Upper lobe of right lung (tissue), 1 donor: ENCODE measurements around the gene IL15. TPM values are rescaled to one million over a fixed set of nuclear protein-coding genes. Genes with fewer than 3 reads are reported as not detected.

ENCODE experiments used
- ATAC-seq: fragments of 200-7000 bp; cut with Tn5 transposase; one replicate; pipeline ENCODE4 v1.9.1; 2020; ENCODE audit warnings: mild to moderate bottlenecking, moderate library complexity
- DNase-seq: peaks from one replicate; pipeline ENCODE4 v3.0.0-alpha.2; 2020
- H3K27ac ChIP-seq: fragments of 200-600 bp; one replicate; pipeline ENCODE4 v1.8.0; 2022
- H3K27me3 ChIP-seq: fragments of 200-600 bp; one replicate; pipeline ENCODE4 v1.8.0; 2022; ENCODE audit warnings: mild to moderate bottlenecking
- H3K36me3 ChIP-seq: fragments of 200-600 bp; one replicate; pipeline ENCODE4 v1.8.0; 2022
- H3K4me1 ChIP-seq: fragments of 200-600 bp; one replicate; pipeline ENCODE4 v1.8.0; 2022
- H3K4me3 ChIP-seq: fragments of 200-600 bp; one replicate; pipeline ENCODE4 v1.8.0; 2022; ENCODE audit warnings: mild to moderate bottlenecking
- H3K9me3 ChIP-seq: fragments of 200-600 bp; one replicate; pipeline ENCODE4 v1.8.0; 2022
- intact Hi-C: fragments of 100-400 bp; cut with DNase I; formaldehyde crosslinking; loops from one replicate; pipeline ENCODE4 v1.11.0; 2022
- total RNA-seq: library from RNA; stranded (reverse); fragmentation: NEBNext Ultra II Directional; extraction: Animal tissue kit (Norgen Biotek cat#: 25700); gene quantifications from one replicate; pipeline ENCODE4 v1.2.1, GENCODE V29; 2021
- TF ChIP-seq, protein P1 (sequence below): fragments of 200-600 bp; IDR thresholded peaks from one replicate; pipeline ENCODE4 v1.8.0; 2022; ENCODE audit warnings: antibody characterized with exemption
- donor health status: DM: no; HTN: yes; CAD: no; lungs with severe emphysema.

IL15 gene
- total RNA-seq, 1 donor from 2014 or later = 6.6 TPM

DNA sequence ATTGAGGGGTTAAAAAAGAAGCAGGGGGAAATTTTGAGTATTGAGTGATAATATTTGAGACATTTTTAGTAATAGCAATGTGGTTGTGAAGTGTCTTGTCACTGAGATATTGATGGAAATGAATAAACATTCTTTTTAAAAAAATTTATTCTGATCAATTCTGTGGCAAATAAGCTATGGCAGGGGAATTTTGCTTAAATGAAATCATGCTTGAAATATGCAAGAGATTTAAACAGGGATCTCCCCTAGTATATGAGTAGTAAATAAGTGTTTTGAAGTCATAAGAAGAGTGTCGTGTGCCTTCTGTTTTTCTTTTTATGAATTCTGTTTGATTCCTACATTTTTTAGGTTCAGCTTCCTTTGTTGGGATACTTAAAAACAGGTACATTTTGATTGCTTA, 23.2 kb downstream of the IL15 start:
- no peak for ATAC-seq
- intact Hi-C loops = no loop called here

DNA sequence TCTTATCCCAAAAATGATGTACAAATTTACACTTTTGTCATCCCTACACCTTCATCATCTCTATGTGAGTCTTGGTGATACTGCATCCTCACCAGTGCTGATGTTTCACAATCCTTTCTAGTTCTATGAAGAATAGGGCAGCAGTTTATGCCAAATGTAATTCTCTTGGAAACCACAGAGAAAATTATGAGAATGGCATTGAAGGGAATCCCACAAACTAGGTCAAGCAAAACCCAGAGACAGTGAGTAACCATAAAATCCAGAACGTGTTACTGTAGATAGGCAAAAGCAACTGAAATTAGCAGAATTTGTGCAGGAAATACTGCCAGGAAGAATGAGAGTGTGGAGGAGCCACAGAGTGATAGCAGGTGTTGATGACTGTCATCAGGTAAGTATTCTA, 24.5 kb downstream of the IL15 start:
- no peaks in the 10 kb centered on the region for H3K9me3 ChIP-seq
- H3K27me3 ChIP-seq = no peaks in the 10 kb centered on the region
- TF ChIP-seq, protein P1, sequence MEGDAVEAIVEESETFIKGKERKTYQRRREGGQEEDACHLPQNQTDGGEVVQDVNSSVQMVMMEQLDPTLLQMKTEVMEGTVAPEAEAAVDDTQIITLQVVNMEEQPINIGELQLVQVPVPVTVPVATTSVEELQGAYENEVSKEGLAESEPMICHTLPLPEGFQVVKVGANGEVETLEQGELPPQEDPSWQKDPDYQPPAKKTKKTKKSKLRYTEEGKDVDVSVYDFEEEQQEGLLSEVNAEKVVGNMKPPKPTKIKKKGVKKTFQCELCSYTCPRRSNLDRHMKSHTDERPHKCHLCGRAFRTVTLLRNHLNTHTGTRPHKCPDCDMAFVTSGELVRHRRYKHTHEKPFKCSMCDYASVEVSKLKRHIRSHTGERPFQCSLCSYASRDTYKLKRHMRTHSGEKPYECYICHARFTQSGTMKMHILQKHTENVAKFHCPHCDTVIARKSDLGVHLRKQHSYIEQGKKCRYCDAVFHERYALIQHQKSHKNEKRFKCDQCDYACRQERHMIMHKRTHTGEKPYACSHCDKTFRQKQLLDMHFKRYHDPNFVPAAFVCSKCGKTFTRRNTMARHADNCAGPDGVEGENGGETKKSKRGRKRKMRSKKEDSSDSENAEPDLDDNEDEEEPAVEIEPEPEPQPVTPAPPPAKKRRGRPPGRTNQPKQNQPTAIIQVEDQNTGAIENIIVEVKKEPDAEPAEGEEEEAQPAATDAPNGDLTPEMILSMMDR = no peak
- H3K36me3 ChIP-seq = no peaks in the 10 kb centered on the region
- H3K4me3 ChIP-seq = no peak overlapping the region
- no peak overlapping the region for H3K27ac ChIP-seq
- DNase-seq = no peak
- no peak for ATAC-seq
- intact Hi-C loops = no loop called here
- H3K4me1 ChIP-seq = no peaks in the 10 kb centered on the region

More for the DNA sequence above, 23.2 kb downstream of the IL15 start:
- peaks cover 1% of the 10 kb centered on the region for H3K4me1 ChIP-seq
- H3K36me3 ChIP-seq = no peaks in the 10 kb centered on the region
- H3K4me3 ChIP-seq = no peak overlapping the region
- no peaks in the 10 kb centered on the region for H3K9me3 ChIP-seq
- H3K27me3 ChIP-seq = no peaks in the 10 kb centered on the region
- H3K27ac ChIP-seq = no peak overlapping the region
- no peak for DNase-seq
- TF ChIP-seq, protein P1 = no peak

DNA sequence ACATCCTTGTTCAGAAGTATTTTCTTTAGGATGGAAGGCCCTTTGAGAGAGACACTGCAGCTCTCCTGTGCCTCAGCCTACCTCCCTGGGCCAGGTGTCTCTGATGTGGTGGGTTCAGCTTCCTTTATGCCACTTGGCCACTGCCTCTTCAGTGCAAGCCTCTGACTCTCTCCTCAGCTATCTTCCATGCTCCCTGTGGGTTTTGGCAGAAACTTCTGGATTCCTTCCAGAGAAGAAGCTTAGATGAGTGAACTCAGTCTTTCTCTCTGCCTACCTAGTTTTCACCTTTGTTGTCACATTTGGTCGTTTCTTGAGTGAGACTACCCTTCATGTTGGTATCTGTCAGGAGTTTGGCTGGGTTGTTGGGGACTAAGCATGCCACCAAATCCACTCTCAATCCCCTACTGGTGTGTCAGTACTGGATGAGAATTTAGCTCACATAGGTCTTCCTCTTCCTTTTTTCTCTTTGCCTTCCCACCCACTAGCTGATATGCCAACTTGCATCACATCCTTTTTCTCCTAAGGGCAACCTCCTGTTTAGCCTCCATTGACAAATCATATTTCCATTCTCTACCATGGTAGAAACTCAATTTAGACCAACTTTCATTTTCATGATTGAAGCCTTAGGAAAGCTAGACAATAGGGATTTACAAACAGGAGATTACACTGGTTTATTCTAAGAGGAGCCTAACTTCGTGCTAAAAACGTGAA, 32.0 kb downstream of the IL15 start:
- DNase-seq (no peak), ATAC-seq (no peak)
- Histone ChIP-seq H3K4me3 (no peak overlapping the region), H3K9me3 (no peaks in the 10 kb centered on the region), H3K36me3 (no peaks in the 10 kb centered on the region), H3K27me3 (no peaks in the 10 kb centered on the region), H3K27ac (no peak overlapping the region), H3K4me1 (no peaks in the 10 kb centered on the region)
- intact Hi-C loops = no loop called here
- TF ChIP-seq, protein P1 = no peak

DNA sequence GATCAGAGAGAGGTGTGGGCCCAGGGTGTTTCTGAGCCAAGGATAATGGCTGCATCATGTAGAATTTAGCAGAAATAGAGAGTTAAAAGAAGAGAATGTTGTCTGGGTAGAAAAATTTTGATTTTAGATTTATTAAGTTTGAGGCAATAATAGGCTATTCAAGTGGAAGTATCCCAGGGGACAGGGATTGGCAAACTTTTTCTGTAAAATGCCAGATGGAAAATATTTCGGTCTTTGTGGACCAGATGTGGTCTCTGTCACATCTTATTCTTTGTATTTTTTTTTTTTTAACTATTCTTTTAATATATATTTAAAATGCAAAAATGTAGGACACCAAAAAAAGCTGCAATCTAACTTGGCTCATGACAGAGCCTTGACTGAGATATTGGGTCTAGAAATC, 33.1 kb downstream of the IL15 start:
- intact Hi-C loops = no loop called here
- Histone ChIP-seq H3K27ac (no peak overlapping the region), H3K9me3 (no peaks in the 10 kb centered on the region), H3K36me3 (no peaks in the 10 kb centered on the region), H3K4me3 (no peak overlapping the region), H3K4me1 (no peaks in the 10 kb centered on the region), H3K27me3 (no peaks in the 10 kb centered on the region)
- ATAC-seq (no peak), DNase-seq (no peak)
- TF ChIP-seq, protein P1 = no peak

DNA sequence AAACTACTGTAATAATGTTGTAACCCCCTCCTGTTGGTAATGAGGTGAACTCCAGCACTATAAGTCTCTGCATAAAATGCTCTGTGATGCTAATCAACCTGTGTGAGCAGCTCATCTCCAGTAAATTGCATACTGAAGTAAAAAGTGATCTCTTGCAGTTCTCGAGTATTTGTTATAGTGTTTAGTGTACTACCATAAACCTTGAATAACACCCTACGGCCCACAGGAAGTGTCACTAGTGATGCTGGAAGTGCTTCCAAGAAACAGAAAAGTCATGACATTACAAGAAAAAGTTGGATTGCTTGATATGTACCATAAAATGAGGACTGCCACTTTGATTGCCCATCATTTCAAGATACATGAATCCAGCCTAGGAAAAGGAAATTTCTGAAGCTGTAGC, 39.0 kb downstream of the IL15 start:
- H3K9me3 ChIP-seq = no peaks in the 10 kb centered on the region
- no peaks in the 10 kb centered on the region for H3K36me3 ChIP-seq
- no peaks in the 10 kb centered on the region for H3K27me3 ChIP-seq
- DNase-seq (no peak), ATAC-seq (no peak)
- H3K27ac ChIP-seq = no peak overlapping the region
- TF ChIP-seq, protein P1 = no peak
- intact Hi-C loops = no loop called here
- H3K4me1 ChIP-seq = no peaks in the 10 kb centered on the region
- no peak overlapping the region for H3K4me3 ChIP-seq
